HUES6 (cell line): ENCODE results near the gene AGO3.

ENCODE experiments used
- H3K27ac ChIP-seq: 2 replicates; pipeline ENCODE4 v1.7.0; 2013; ENCODE audit warnings: low read depth, mild to moderate bottlenecking, low read length, inconsistent platforms
- H3K27me3 ChIP-seq: 2 replicates; pipeline ENCODE4 v1.6.1; 2013; ENCODE audit warnings: low read length; ENCODE audit not compliant: control insufficient read depth, insufficient read depth
- H3K36me3 ChIP-seq: 2 replicates; pipeline ENCODE4 v1.6.1; 2013; ENCODE audit warnings: low read length; ENCODE audit not compliant: control insufficient read depth, insufficient read depth
- H3K4me1 ChIP-seq: 2 replicates; pipeline ENCODE4 v1.6.1; 2013; ENCODE audit warnings: low read length; ENCODE audit not compliant: control insufficient read depth, insufficient read depth
- H3K4me3 ChIP-seq: 2 replicates; pipeline ENCODE4 v1.5.1; 2013; ENCODE audit warnings: low read depth, low read length
- H3K9ac ChIP-seq: one replicate; pipeline ENCODE4 v1.6.1; 2013; ENCODE audit warnings: mild to moderate bottlenecking, low read length
- H3K9me3 ChIP-seq: 2 replicates; pipeline ENCODE4 v1.6.1; 2013; ENCODE audit warnings: low read depth, low read length; ENCODE audit not compliant: control insufficient read depth, insufficient read depth

The AGO3 gene

GRCh38 chr1:36089393-36090121, 158.7 kb downstream of the AGO3 start:
- Histone ChIP-seq H3K4me3 (peak overlapping the region; percentile 93), H3K27ac (no peak overlapping the region), H3K4me1 (peaks cover 4% of the 10 kb centered on the region), H3K36me3 (peaks cover 37% of the 10 kb centered on the region), H3K9ac (peak overlapping the region; percentile 81), H3K27me3 (peaks cover 5% of the 10 kb centered on the region; the same call in 1 of the 2 replicates), H3K9me3 (no peaks in the 10 kb centered on the region)

GRCh38 chr1:36091141-36091540, 160.2 kb downstream of the AGO3 start:
- H3K9me3 ChIP-seq, result no peaks in the 10 kb centered on the region
- no peak overlapping the region for H3K4me3 ChIP-seq
- H3K9ac ChIP-seq, result no peak overlapping the region
- H3K27ac ChIP-seq, result no peak overlapping the region
- H3K36me3 ChIP-seq, result peaks cover 50% of the 10 kb centered on the region
- H3K27me3 ChIP-seq, result no peaks in the 10 kb centered on the region
- H3K4me1 ChIP-seq, result no peaks in the 10 kb centered on the region; the same call in 1 of the 2 replicates

GRCh38 chr1:36091698-36092097, 160.8 kb downstream of the AGO3 start:
- Histone ChIP-seq H3K27me3 (no peaks in the 10 kb centered on the region), H3K9ac (no peak overlapping the region), H3K4me3 (no peak overlapping the region), H3K4me1 (no peaks in the 10 kb centered on the region; the same call in 1 of the 2 replicates), H3K27ac (no peak overlapping the region), H3K9me3 (no peaks in the 10 kb centered on the region), H3K36me3 (peaks cover 52% of the 10 kb centered on the region)

- H3K4me3 ChIP-seq, result no peak overlapping the region
- peaks cover 4% of the 10 kb centered on the region; the same call in 1 of the 2 replicates for H3K4me1 ChIP-seq
- no peaks in the 10 kb centered on the region for H3K9me3 ChIP-seq
- no peak overlapping the region for H3K27ac ChIP-seq
- peaks cover 52% of the 10 kb centered on the region for H3K36me3 ChIP-seq
- no peaks in the 10 kb centered on the region for H3K27me3 ChIP-seq
- no peak overlapping the region for H3K9ac ChIP-seq
Measured at GRCh38 chr1:36092166-36092797, 161.4 kb downstream of the AGO3 start.

GRCh38 chr1:36092798-36093185, 161.9 kb downstream of the AGO3 start:
- peaks cover 8% of the 10 kb centered on the region for H3K4me1 ChIP-seq
- no peaks in the 10 kb centered on the region for H3K9me3 ChIP-seq
- H3K4me3 ChIP-seq, result no peak overlapping the region
- H3K9ac ChIP-seq, result no peak overlapping the region
- H3K36me3 ChIP-seq, result peaks cover 52% of the 10 kb centered on the region
- no peak overlapping the region for H3K27ac ChIP-seq
- no peaks in the 10 kb centered on the region for H3K27me3 ChIP-seq

- no peak overlapping the region for H3K9ac ChIP-seq
Measured at GRCh38 chr1:36093226-36093625, 162.3 kb downstream of the AGO3 start.

GRCh38 chr1:36093929-36094328, 163.0 kb downstream of the AGO3 start:
- Histone ChIP-seq H3K27me3 (no peaks in the 10 kb centered on the region), H3K9me3 (no peaks in the 10 kb centered on the region), H3K27ac (no peak overlapping the region), H3K36me3 (peaks cover 52% of the 10 kb centered on the region), H3K4me3 (no peak overlapping the region), H3K9ac (no peak overlapping the region), H3K4me1 (peaks cover 8% of the 10 kb centered on the region)

More at GRCh38 chr1:36093226-36093625, 162.3 kb downstream of the AGO3 start:
- no peaks in the 10 kb centered on the region for H3K27me3 ChIP-seq
- H3K27ac ChIP-seq, result no peak overlapping the region
- H3K4me3 ChIP-seq, result no peak overlapping the region
- peaks cover 8% of the 10 kb centered on the region for H3K4me1 ChIP-seq
- H3K9me3 ChIP-seq, result no peaks in the 10 kb centered on the region
- H3K36me3 ChIP-seq, result peaks cover 52% of the 10 kb centered on the region

- no peak overlapping the region for H3K9ac ChIP-seq
- H3K36me3 ChIP-seq, result peaks cover 52% of the 10 kb centered on the region
- H3K9me3 ChIP-seq, result no peaks in the 10 kb centered on the region
- no peaks in the 10 kb centered on the region for H3K27me3 ChIP-seq
- H3K27ac ChIP-seq, result no peak overlapping the region
- no peak overlapping the region for H3K4me3 ChIP-seq
- H3K4me1 ChIP-seq, result peaks cover 8% of the 10 kb centered on the region
Measured at GRCh38 chr1:36094621-36095061, 163.7 kb downstream of the AGO3 start.

- Histone ChIP-seq H3K4me1 (peaks cover 8% of the 10 kb centered on the region), H3K4me3 (no peak overlapping the region), H3K9ac (no peak overlapping the region), H3K27ac (no peak overlapping the region), H3K9me3 (no peaks in the 10 kb centered on the region), H3K27me3 (no peaks in the 10 kb centered on the region), H3K36me3 (peaks cover 52% of the 10 kb centered on the region)
Measured at GRCh38 chr1:36095760-36096405, 165.0 kb downstream of the AGO3 start.

GRCh38 chr1:36096500-36097432, 165.9 kb downstream of the AGO3 start:
- H3K9me3 ChIP-seq, result no peaks in the 10 kb centered on the region
- H3K4me3 ChIP-seq, result no peak overlapping the region
- H3K27ac ChIP-seq, result no peak overlapping the region
- no peaks in the 10 kb centered on the region for H3K27me3 ChIP-seq
- peaks cover 8% of the 10 kb centered on the region for H3K4me1 ChIP-seq
- H3K36me3 ChIP-seq, result peaks cover 43% of the 10 kb centered on the region
- no peak overlapping the region for H3K9ac ChIP-seq
